Ovary (tissue), 3 donors: ENCODE data around the gene NCOA5.

Source experiments
- CTCF ChIP-seq, 3 donors: fragments of 450-650 bp in 2 of 3; fragments of 200-600 bp in 1 of 3; IDR thresholded peaks; one replicate each; pipeline versions ENCODE4 v1.5.1 to v1.8.0; 2016 to 2022; ENCODE audit warnings: antibody characterized with exemption in 3 of 3, mild to moderate bottlenecking in 1 of 3
- EP300 ChIP-seq: sonication (generic); formaldehyde crosslinking; IDR thresholded peaks from one replicate; pipeline ENCODE4 v1.6.1; 2017; ENCODE audit warnings: antibody characterized with exemption
- POLR2A ChIP-seq: fragments of 450-650 bp; IDR thresholded peaks from one replicate; pipeline ENCODE4 v1.6.1; 2017; ENCODE audit warnings: antibody characterized with exemption, mild to moderate bottlenecking, moderate library complexity
- donor health status: DM: no; HTN: no; CAD: no.

- TF ChIP-seq CTCF (IDR thresholded peaks at IDR 0.05) (no peak), POLR2A (no peak), EP300 (no peak)
These were observed 54.5 kb downstream of the NCOA5 start for GRCh38 chr20:46035253-46035652.
